ENCODE data around the gene C19orf33. TPM values are rescaled to one million over a fixed set of nuclear protein-coding genes. Genes with fewer than 3 reads are reported as not detected.

Gene C19orf33
- total and polyA plus RNA-seq, 9 of the 15 experiments (the other 6 are each of a cell fraction or from before 2014, with no cell fraction given): 3.2 TPM; not detected in 8

Small RNAs within 50 kb of the gene (small RNA-seq; reads per million reads assigned to genes)
- not detected for gene RF00019

Other genes starting within 250 kb of the C19orf33 start
Only the 7 nearest of the 12 such genes appear.
- gene DPF1, start 80.0 kb upstream of the C19orf33 start, total RNA-seq (2014; rRNA removed): 4.1 and 4.6 TPM in 2 replicates
- 1.1 and 1.6 TPM in 2 replicates for gene DPF1, start 80.0 kb upstream of the C19orf33 start, total RNA-seq (2014; rRNA removed; fragmentation: Illumina TruSeq; extraction: Trizol)
- 2.2 and 2.3 TPM in 2 replicates for gene DPF1, start 80.0 kb upstream of the C19orf33 start, total RNA-seq (2015; rRNA removed; fragmentation: Illumina TruSeq; extraction: Trizol)
- gene DPF1, start 80.0 kb upstream of the C19orf33 start, total RNA-seq (2021): 5.7 and 6.2 TPM in 2 replicates
- gene DPF1, start 80.0 kb upstream of the C19orf33 start, polyA plus RNA-seq (2011; rRNA removed): 3.1 and 3.6 TPM in 2 replicates
- 3.8 and 5.0 TPM in 2 replicates for gene DPF1, start 80.0 kb upstream of the C19orf33 start, polyA plus RNA-seq (2014; fragmentation: Illumina TruSeq; extraction: Trizol)
- gene DPF1, start 80.0 kb upstream of the C19orf33 start, polyA plus RNA-seq (2014; fragmentation: Nextera tagmentation; extraction: Ambion mirVana): under 1 TPM; 0.10 to 0.29 TPM
- gene DPF1, start 80.0 kb upstream of the C19orf33 start, polyA plus RNA-seq (2014; rRNA removed): 4.2 and 5.5 TPM in 2 replicates
- 60.7 and 74.0 TPM in 2 replicates for gene PPP1R14A, start 47.9 kb upstream of the C19orf33 start, total RNA-seq (2014; rRNA removed)
- 0.80 and 1.7 TPM in 2 replicates for gene PPP1R14A, start 47.9 kb upstream of the C19orf33 start, total RNA-seq (2014; rRNA removed; fragmentation: Illumina TruSeq; extraction: Trizol)
- 6.5 and 7.5 TPM in 2 replicates for gene PPP1R14A, start 47.9 kb upstream of the C19orf33 start, total RNA-seq (2015; rRNA removed; fragmentation: Illumina TruSeq; extraction: Trizol)
- 107 TPM in 2 replicates for gene PPP1R14A, start 47.9 kb upstream of the C19orf33 start, total RNA-seq (2021)
- gene PPP1R14A, start 47.9 kb upstream of the C19orf33 start, polyA plus RNA-seq (2011; rRNA removed): 24.7 and 26.4 TPM in 2 replicates
- gene PPP1R14A, start 47.9 kb upstream of the C19orf33 start, polyA plus RNA-seq (2014; fragmentation: Illumina TruSeq; extraction: Trizol): 12.1 and 31.5 TPM in 2 replicates
- gene PPP1R14A, start 47.9 kb upstream of the C19orf33 start, polyA plus RNA-seq (2014; fragmentation: Nextera tagmentation; extraction: Ambion mirVana): 1 to 10 TPM in 1 of 2 experiments, under 1 TPM in 1; 0.44 to 1.1 TPM
- 179 and 181 TPM in 2 replicates for gene PPP1R14A, start 47.9 kb upstream of the C19orf33 start, polyA plus RNA-seq (2014; rRNA removed)
- gene SPINT2, start 39.7 kb upstream of the C19orf33 start, total RNA-seq (2014; rRNA removed): 1.0 and 3.5 TPM in 2 replicates
- gene SPINT2, start 39.7 kb upstream of the C19orf33 start, total RNA-seq (2014; rRNA removed; fragmentation: Illumina TruSeq; extraction: Trizol): 0.38 and 0.84 TPM in 2 replicates
- 0.65 and 1.4 TPM in 2 replicates for gene SPINT2, start 39.7 kb upstream of the C19orf33 start, total RNA-seq (2015; rRNA removed; fragmentation: Illumina TruSeq; extraction: Trizol)
- gene SPINT2, start 39.7 kb upstream of the C19orf33 start, total RNA-seq (2021): 1.9 and 2.1 TPM in 2 replicates
- 4.5 and 4.6 TPM in 2 replicates for gene SPINT2, start 39.7 kb upstream of the C19orf33 start, polyA plus RNA-seq (2011; rRNA removed)
- gene SPINT2, start 39.7 kb upstream of the C19orf33 start, polyA plus RNA-seq (2014; fragmentation: Illumina TruSeq; extraction: Trizol): 3.6 and 4.4 TPM in 2 replicates
- 1 to 10 TPM; 3.4 to 4.1 TPM for gene SPINT2, start 39.7 kb upstream of the C19orf33 start, polyA plus RNA-seq (2014; fragmentation: Nextera tagmentation; extraction: Ambion mirVana)
- gene SPINT2, start 39.7 kb upstream of the C19orf33 start, polyA plus RNA-seq (2014; rRNA removed): 0.93 and 1.6 TPM in 2 replicates
- gene YIF1B, start 11.7 kb downstream of the C19orf33 start, total RNA-seq (2014; rRNA removed): 397 and 458 TPM in 2 replicates
- gene YIF1B, start 11.7 kb downstream of the C19orf33 start, total RNA-seq (2014; rRNA removed; fragmentation: Illumina TruSeq; extraction: Trizol): 92.4 and 102 TPM in 2 replicates
- 213 and 217 TPM in 2 replicates for gene YIF1B, start 11.7 kb downstream of the C19orf33 start, total RNA-seq (2015; rRNA removed; fragmentation: Illumina TruSeq; extraction: Trizol)
- 329 and 345 TPM in 2 replicates for gene YIF1B, start 11.7 kb downstream of the C19orf33 start, total RNA-seq (2021)
- gene YIF1B, start 11.7 kb downstream of the C19orf33 start, polyA plus RNA-seq (2011; rRNA removed): 400 and 618 TPM in 2 replicates
- gene YIF1B, start 11.7 kb downstream of the C19orf33 start, polyA plus RNA-seq (2014; fragmentation: Illumina TruSeq; extraction: Trizol): 323 and 490 TPM in 2 replicates
- 10 to 100 TPM in 1 of 2 experiments, 1 to 10 TPM in 1; 8.5 to 84.7 TPM for gene YIF1B, start 11.7 kb downstream of the C19orf33 start, polyA plus RNA-seq (2014; fragmentation: Nextera tagmentation; extraction: Ambion mirVana)
- gene YIF1B, start 11.7 kb downstream of the C19orf33 start, polyA plus RNA-seq (2014; rRNA removed): 586 and 617 TPM in 2 replicates
- 0.05 and 0.12 TPM in 2 replicates for gene KCNK6, start 15.6 kb downstream of the C19orf33 start, total RNA-seq (2014; rRNA removed)
- 0.06 and 0.15 TPM in 2 replicates for gene KCNK6, start 15.6 kb downstream of the C19orf33 start, total RNA-seq (2014; rRNA removed; fragmentation: Illumina TruSeq; extraction: Trizol)
- 0.04 and 0.07 TPM in 2 replicates for gene KCNK6, start 15.6 kb downstream of the C19orf33 start, total RNA-seq (2015; rRNA removed; fragmentation: Illumina TruSeq; extraction: Trizol)
- 0.18 and 0.31 TPM in 2 replicates for gene KCNK6, start 15.6 kb downstream of the C19orf33 start, total RNA-seq (2021)
- 0.07 and 0.16 TPM in 2 replicates for gene KCNK6, start 15.6 kb downstream of the C19orf33 start, polyA plus RNA-seq (2011; rRNA removed)
- gene KCNK6, start 15.6 kb downstream of the C19orf33 start, polyA plus RNA-seq (2014; fragmentation: Illumina TruSeq; extraction: Trizol): 0.08 and 0.42 TPM in 2 replicates
- under 1 TPM; 0.24 to 0.27 TPM for gene KCNK6, start 15.6 kb downstream of the C19orf33 start, polyA plus RNA-seq (2014; fragmentation: Nextera tagmentation; extraction: Ambion mirVana)
- 0.07 and 0.08 TPM in 2 replicates for gene KCNK6, start 15.6 kb downstream of the C19orf33 start, polyA plus RNA-seq (2014; rRNA removed)
- gene CATSPERG, start 31.6 kb downstream of the C19orf33 start, total RNA-seq (2014; rRNA removed): 0.37 TPM in 1 of 2 replicates, not detected in the other
- gene CATSPERG, start 31.6 kb downstream of the C19orf33 start, total RNA-seq (2014; rRNA removed; fragmentation: Illumina TruSeq; extraction: Trizol): 0.41 and 0.58 TPM in 2 replicates
- gene CATSPERG, start 31.6 kb downstream of the C19orf33 start, total RNA-seq (2015; rRNA removed; fragmentation: Illumina TruSeq; extraction: Trizol): 0.72 and 0.76 TPM in 2 replicates
- 1.8 and 2.2 TPM in 2 replicates for gene CATSPERG, start 31.6 kb downstream of the C19orf33 start, total RNA-seq (2021)
- gene CATSPERG, start 31.6 kb downstream of the C19orf33 start, polyA plus RNA-seq (2011; rRNA removed): 0.56 and 1.0 TPM in 2 replicates
- 0.15 and 0.30 TPM in 2 replicates for gene CATSPERG, start 31.6 kb downstream of the C19orf33 start, polyA plus RNA-seq (2014; fragmentation: Illumina TruSeq; extraction: Trizol)
- under 1 TPM in 1 of 2 experiments, not detected in 1; 0.07 TPM for gene CATSPERG, start 31.6 kb downstream of the C19orf33 start, polyA plus RNA-seq (2014; fragmentation: Nextera tagmentation; extraction: Ambion mirVana)
- 0.97 and 1.1 TPM in 2 replicates for gene CATSPERG, start 31.6 kb downstream of the C19orf33 start, polyA plus RNA-seq (2014; rRNA removed)
- gene PSMD8, start 70.3 kb downstream of the C19orf33 start, total RNA-seq (2014; rRNA removed): 379 and 498 TPM in 2 replicates
- 222 and 257 TPM in 2 replicates for gene PSMD8, start 70.3 kb downstream of the C19orf33 start, total RNA-seq (2014; rRNA removed; fragmentation: Illumina TruSeq; extraction: Trizol)
- 315 and 317 TPM in 2 replicates for gene PSMD8, start 70.3 kb downstream of the C19orf33 start, total RNA-seq (2015; rRNA removed; fragmentation: Illumina TruSeq; extraction: Trizol)
- gene PSMD8, start 70.3 kb downstream of the C19orf33 start, total RNA-seq (2021): 304 and 317 TPM in 2 replicates
- 561 and 583 TPM in 2 replicates for gene PSMD8, start 70.3 kb downstream of the C19orf33 start, polyA plus RNA-seq (2011; rRNA removed)
- 377 and 397 TPM in 2 replicates for gene PSMD8, start 70.3 kb downstream of the C19orf33 start, polyA plus RNA-seq (2014; fragmentation: Illumina TruSeq; extraction: Trizol)
- 100 to 1,000 TPM; 130 to 244 TPM for gene PSMD8, start 70.3 kb downstream of the C19orf33 start, polyA plus RNA-seq (2014; fragmentation: Nextera tagmentation; extraction: Ambion mirVana)
- 372 and 502 TPM in 2 replicates for gene PSMD8, start 70.3 kb downstream of the C19orf33 start, polyA plus RNA-seq (2014; rRNA removed)

Data from K562 (cell line).